HEK293 (cell line): ENCODE results near the gene C2CD4C.

ENCODE experiments used
- CTCF ChIA-PET: fragments of 350-600 bp; formaldehyde crosslinking; extraction: SDS; loops from one replicate; lab custom pipeline; 2021; ENCODE audit warnings: antibody characterized with exemption; lab: Yijun Ruan, JAX
- POLR2A ChIA-PET: fragments of 300-600 bp; formaldehyde crosslinking; extraction: SDS; loops from one replicate; lab custom pipeline; 2020; ENCODE audit warnings: antibody characterized with exemption, inconsistent platforms; lab: Yijun Ruan, JAX
- H3K27ac ChIP-seq: fragments of 200-500 bp; sonication (Bioruptor generic); 2 replicates; pipeline ENCODE4 v1.5.1; 2014; ENCODE audit warnings: low read depth, low read length, control low read depth, inconsistent platforms; ENCODE audit errors: extremely low read depth
- H3K36me3 ChIP-seq, 2 experiments: fragments of 200-500 bp in 1 of 2; sonication (Bioruptor generic) in 1 of 2; 1 replicate in 1 of 2; 2 replicates in 1 of 2; pipeline ENCODE4 v1.5.1; 2014 to 2017; ENCODE audit warnings: inconsistent platforms in 2 of 2, low read length in 2 of 2; ENCODE audit not compliant: control insufficient read depth in 2 of 2, insufficient read depth in 1 of 2
- H3K4me1 ChIP-seq: fragments of 200-500 bp; sonication (Bioruptor generic); 2 replicates; pipeline ENCODE4 v1.5.1; 2014; ENCODE audit warnings: mild to moderate bottlenecking, low read length, inconsistent platforms; ENCODE audit not compliant: control insufficient read depth, insufficient read depth
- H3K4me3 ChIP-seq: 2 replicates; pipeline ENCODE4 v1.5.1; 2011; ENCODE audit warnings: low read depth, mild to moderate bottlenecking, control low read depth, low read length, moderate library complexity
- H3K9me3 ChIP-seq: fragments of 200-500 bp; sonication (Bioruptor generic); 2 replicates; pipeline ENCODE4 v1.5.1; 2014; ENCODE audit warnings: low read depth, low read length, inconsistent platforms; ENCODE audit not compliant: control insufficient read depth, insufficient read depth
- FEZF1 ChIP-seq: fragments of 450-650 bp; formaldehyde crosslinking; IDR thresholded peaks from 2 replicates; pipeline ENCODE4 v1.5.1; 2016; ENCODE audit warnings: missing biosample characterization, missing genetic modification characterization
- GLIS1 ChIP-seq: fragments of 450-650 bp; formaldehyde crosslinking; IDR thresholded peaks from 2 replicates; pipeline ENCODE4 v1.5.1; 2016; ENCODE audit warnings: missing biosample characterization, missing genetic modification characterization
- GLIS2 ChIP-seq: fragments of 450-650 bp; formaldehyde crosslinking; IDR thresholded peaks from 2 replicates; pipeline ENCODE4 v1.5.1; 2016; ENCODE audit warnings: missing biosample characterization, missing genetic modification characterization
- PRDM10 ChIP-seq: fragments of 450-650 bp; formaldehyde crosslinking; IDR thresholded peaks from 2 replicates; pipeline ENCODE4 v1.5.1; 2016; ENCODE audit warnings: missing biosample characterization, missing genetic modification characterization
- PRDM2 ChIP-seq: fragments of 450-650 bp; formaldehyde crosslinking; IDR thresholded peaks from 2 replicates; pipeline ENCODE4 v1.5.1; 2016; ENCODE audit warnings: missing biosample characterization, missing genetic modification characterization, borderline replicate concordance
- SCRT2 ChIP-seq: fragments of 450-650 bp; formaldehyde crosslinking; IDR thresholded peaks from 2 replicates; pipeline ENCODE4 v1.5.1; 2016; ENCODE audit warnings: missing biosample characterization, missing genetic modification characterization
- SP2 ChIP-seq: fragments of 450-650 bp; formaldehyde crosslinking; IDR thresholded peaks from 2 replicates; pipeline ENCODE4 v1.5.1; 2016; ENCODE audit warnings: missing biosample characterization, missing genetic modification characterization
- ZBTB10 ChIP-seq: fragments of 450-650 bp; formaldehyde crosslinking; IDR thresholded peaks from 2 replicates; pipeline ENCODE4 v1.5.1; 2016; ENCODE audit warnings: missing biosample characterization, missing genetic modification characterization
- ZIC2 ChIP-seq: fragments of 450-650 bp; formaldehyde crosslinking; IDR thresholded peaks from 2 replicates; pipeline ENCODE4 v1.5.1; 2016; ENCODE audit warnings: missing biosample characterization, missing genetic modification characterization
- ZNF2 ChIP-seq: fragments of 450-650 bp; formaldehyde crosslinking; IDR thresholded peaks from 2 replicates; pipeline ENCODE4 v1.5.1; 2016; ENCODE audit warnings: missing biosample characterization, missing genetic modification characterization
- ZNF335 ChIP-seq: fragments of 450-650 bp; formaldehyde crosslinking; conservative IDR thresholded peaks from 2 replicates; pipeline ENCODE4 v1.5.1; 2016; ENCODE audit warnings: missing biosample characterization, missing genetic modification characterization
- ZNF404 ChIP-seq: fragments of 450-650 bp; formaldehyde crosslinking; IDR thresholded peaks from 2 replicates; pipeline ENCODE4 v1.5.1; 2017; ENCODE audit warnings: missing biosample characterization, missing genetic modification characterization
- ZNF433 ChIP-seq: fragments of 450-650 bp; formaldehyde crosslinking; IDR thresholded peaks from 2 replicates; pipeline ENCODE4 v1.5.1; 2016; ENCODE audit warnings: missing biosample characterization, missing genetic modification characterization, low read depth
- ZNF510 ChIP-seq: fragments of 450-650 bp; formaldehyde crosslinking; IDR thresholded peaks from 2 replicates; pipeline ENCODE4 v1.5.1; 2018; ENCODE audit warnings: mild to moderate bottlenecking, missing genetic modification characterization, missing biosample characterization; ENCODE audit not compliant: insufficient replicate concordance
- ZNF670 ChIP-seq: fragments of 450-650 bp; formaldehyde crosslinking; IDR thresholded peaks from 2 replicates; pipeline ENCODE4 v1.5.1; 2016; ENCODE audit warnings: missing biosample characterization, missing genetic modification characterization, low read depth
- ZNF677 ChIP-seq: fragments of 450-650 bp; IDR thresholded peaks from 2 replicates; pipeline ENCODE4 v1.5.0; 2018; ENCODE audit warnings: missing biosample characterization, mild to moderate bottlenecking, missing genetic modification characterization, moderate library complexity
- ZNF747 ChIP-seq: fragments of 450-650 bp; formaldehyde crosslinking; IDR thresholded peaks from 2 replicates; pipeline ENCODE4 v1.5.1; 2016; ENCODE audit warnings: missing biosample characterization, missing genetic modification characterization
- ZNF76 ChIP-seq: fragments of 450-650 bp; formaldehyde crosslinking; IDR thresholded peaks from 2 replicates; pipeline ENCODE4; 2016; ENCODE audit warnings: low read depth, missing biosample characterization, missing genetic modification characterization, borderline replicate concordance
- ZNF837 ChIP-seq: fragments of 450-650 bp; formaldehyde crosslinking; IDR thresholded peaks from 2 replicates; pipeline ENCODE4 v1.5.1; 2016; ENCODE audit warnings: missing biosample characterization, missing genetic modification characterization

The C2CD4C gene

GRCh38 chr19:409516-410242 lies 732 bp upstream of the C2CD4C start (continued):
- TF ChIP-seq ZNF510 (tag by site-specific recombination) (no peak), ZNF335 (tag by site-specific recombination) (peak; percentile 28), ZNF2 (tag by site-specific recombination) (no peak), ZBTB10 (tag by site-specific recombination) (no peak), ZNF677 (tag by site-specific recombination) (no peak), FEZF1 (no peak), ZIC2 (tag by site-specific recombination) (peak; percentile 4; the same call in 1 of the 2 replicates), ZNF404 (tag by site-specific recombination) (no peak)

- POLR2A ChIA-PET: interaction anchor here (0.6 kb wide), 1 partner anchor 54 kb away, joined by 3 read pairs; no protein-coding TSS in a partner anchor
- H3K36me3 ChIP-seq: no peaks in the 10 kb centered on the region
- H3K4me3 ChIP-seq: peak overlapping the region; percentile 40
- H3K4me1 ChIP-seq: peaks cover 10% of the 10 kb centered on the region
- CTCF ChIA-PET: interaction anchor here (0.8 kb wide), 1 partner anchor 10 kb away, joined by 3 read pairs; no protein-coding TSS in a partner anchor
- H3K9me3 ChIP-seq: no peaks in the 10 kb centered on the region
- H3K27ac ChIP-seq: no peak overlapping the region; the same call in 1 of the 2 replicates
- no peak for TF ChIP-seq PRDM2 (tag by site-specific recombination)
- peak; percentile 86 for TF ChIP-seq GLIS1
- no peak for TF ChIP-seq ZNF837 (tag by site-specific recombination)
- TF ChIP-seq ZNF747 (tag by site-specific recombination): no peak
- no peak for TF ChIP-seq ZNF433 (tag by site-specific recombination)
- TF ChIP-seq PRDM10 (tag by site-specific recombination): peak; percentile 53; the same call in 1 of the 2 replicates
- TF ChIP-seq SP2 (tag by site-specific recombination): peak; percentile 48
- TF ChIP-seq ZIC2 (tag by site-specific recombination): peak; percentile 62
- 0 out of 2 replicates have a peak, but pooled peaks have one; percentile 15 for TF ChIP-seq ZNF76 (tag by site-specific recombination)
- peak; percentile 62 for TF ChIP-seq GLIS2 (tag by site-specific recombination)
- no peak for TF ChIP-seq ZNF670 (tag by site-specific recombination)
- TF ChIP-seq ZBTB10 (tag by site-specific recombination): peak; percentile 68; the same call in 1 of the 2 replicates
- TF ChIP-seq SCRT2 (tag by site-specific recombination): peak; percentile 95
These were observed 476 bp downstream of the C2CD4C start for GRCh38 chr19:408441-408901.
